NCI-H1694 (cell line): ENCODE results near the gene PCDHGA4.
"Not testable (repeated sequence)": the region's sequence is repeated elsewhere in the genome, so short reads cannot be mapped to it uniquely, and the experiment has no call there.

Source experiments
- DNase-seq: peaks from one replicate; lab custom pipeline; 2025; lab: John Stamatoyannopoulos, UW

PCDHGA4 gene

GRCh38 chr5:141349917-141350619 is 4.8 kb upstream of the PCDHGA4 start, which contains the start of gene PCDHGB1:
Gene PCDHGB1, plus strand, starts transcription at chr5:141350099. Its CDS starts 162 bp downstream, at chr5:141350261.
- DNase-seq: peak; percentile 41

GRCh38 chr5:141351591-141351990 is 3.2 kb upstream of the PCDHGA4 start:
- DNase-seq: no peak

GRCh38 chr5:141355641-141356040 is 820 bp downstream of the PCDHGA4 start:
- DNase-seq: no peak

GRCh38 chr5:141356133-141356532 is 1.3 kb downstream of the PCDHGA4 start:
- DNase-seq: no peak

- DNase-seq: no peak
Measured at GRCh38 chr5:141356950-141357349, 2.1 kb downstream of the PCDHGA4 start.

GRCh38 chr5:141359790-141360426 is 5.1 kb downstream of the PCDHGA4 start, which contains the start of gene PCDHGB2:
Gene PCDHGB2, plus strand, starts transcription at chr5:141359994. Its CDS starts 142 bp downstream, at chr5:141360136.
- peak; percentile 1 for DNase-seq

- DNase-seq: no peak
Measured at GRCh38 chr5:141360685-141361084, 5.9 kb downstream of the PCDHGA4 start.

GRCh38 chr5:141362719-141363118 is 7.9 kb downstream of the PCDHGA4 start:
- no peak for DNase-seq

GRCh38 chr5:141363952-141364660 is 9.3 kb downstream of the PCDHGA4 start, which contains the start of gene PCDHGA5:
Gene PCDHGA5, plus strand, starts transcription at chr5:141364162. Its CDS starts 169 bp downstream, at chr5:141364331.
- DNase-seq: no peak

GRCh38 chr5:141366016-141366896 is 11.4 kb downstream of the PCDHGA4 start:
- DNase-seq: no peak

GRCh38 chr5:141369994-141370848 is 15.4 kb downstream of the PCDHGA4 start, which contains the start of gene PCDHGB3:
Gene PCDHGB3, plus strand, starts transcription at chr5:141370242. Its CDS starts 153 bp downstream, at chr5:141370395.
- no peak for DNase-seq

- DNase-seq: no peak
Measured at GRCh38 chr5:141371572-141372475, 17.0 kb downstream of the PCDHGA4 start.

GRCh38 chr5:141373673-141374317 is 19.0 kb downstream of the PCDHGA4 start, which contains the start of gene PCDHGA6:
Gene PCDHGA6, plus strand, starts transcription at chr5:141373891. Its CDS starts 193 bp downstream, at chr5:141374084.
- no peak for DNase-seq

- DNase-seq: no peak
Measured at GRCh38 chr5:141374627-141375026, 19.8 kb downstream of the PCDHGA4 start.

GRCh38 chr5:141375444-141376155 is 20.8 kb downstream of the PCDHGA4 start:
- DNase-seq: not testable (repeated sequence)

GRCh38 chr5:141382469-141383294 is 27.9 kb downstream of the PCDHGA4 start, which contains the start of gene PCDHGA7:
Gene PCDHGA7, plus strand, starts transcription at chr5:141382742. Its CDS starts 158 bp downstream, at chr5:141382900.
- no peak for DNase-seq

GRCh38 chr5:141383345-141383744 is 28.5 kb downstream of the PCDHGA4 start:
- DNase-seq: no peak
